HG02870 (cell line): ENCODE results near the gene LMNTD1.
"Not testable (repeated sequence)": the region's sequence is repeated elsewhere in the genome, so short reads cannot be mapped to it uniquely, and the experiment has no call there.

Source experiments
- ATAC-seq: cut with Tn5 transposase; IDR thresholded peaks from one replicate; pipeline ENCODE4 v1.9.1; 2021; ENCODE audit warnings: mild to moderate bottlenecking, moderate library complexity; ENCODE audit not compliant: unreplicated experiment

LMNTD1 gene, protein sequence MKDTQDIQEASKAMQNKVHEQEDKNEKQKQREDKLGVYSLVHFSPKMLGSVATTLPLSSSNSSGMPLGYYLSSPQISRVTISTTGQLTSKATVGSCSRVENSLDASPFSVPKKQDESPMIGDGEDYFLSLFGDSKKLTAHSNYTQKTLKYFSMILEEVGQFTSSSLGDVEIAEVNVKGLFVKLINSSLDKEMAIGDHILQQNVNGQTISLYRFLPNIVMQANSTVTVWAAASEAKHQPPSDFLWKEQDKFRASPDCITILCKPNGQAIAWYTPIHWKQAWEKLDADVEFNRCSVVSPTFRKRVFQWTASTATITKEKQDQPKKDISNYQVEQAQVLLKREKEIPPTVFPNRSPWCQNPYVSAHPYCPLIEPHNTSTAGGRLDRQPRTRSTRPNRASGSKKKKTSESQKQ

DNA sequence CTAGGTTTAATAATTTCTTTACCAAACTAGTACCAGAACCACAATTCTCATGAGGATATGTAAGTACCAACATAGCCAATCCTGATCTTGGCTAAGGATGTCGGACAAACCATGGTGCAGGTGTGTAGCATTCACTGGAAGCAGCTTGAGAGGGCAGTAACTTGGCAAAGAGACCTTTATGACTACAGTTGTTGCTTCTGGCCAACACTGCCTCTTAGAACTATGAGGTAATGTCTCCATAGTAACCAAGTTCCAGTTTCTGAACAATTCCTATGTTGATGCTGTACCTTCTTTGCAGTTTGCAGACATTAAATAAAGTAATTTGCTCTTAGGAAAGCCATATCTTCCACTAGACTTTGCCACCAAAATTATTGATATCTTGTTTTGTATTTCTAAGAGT, at the start of gene LMNTD1:
TSS of gene LMNTD1 (minus strand) at position 186 of the 400 bp plus-strand sequence. CDS start 324 bp downstream, outside the sequence.
- ATAC-seq = no peak

DNA sequence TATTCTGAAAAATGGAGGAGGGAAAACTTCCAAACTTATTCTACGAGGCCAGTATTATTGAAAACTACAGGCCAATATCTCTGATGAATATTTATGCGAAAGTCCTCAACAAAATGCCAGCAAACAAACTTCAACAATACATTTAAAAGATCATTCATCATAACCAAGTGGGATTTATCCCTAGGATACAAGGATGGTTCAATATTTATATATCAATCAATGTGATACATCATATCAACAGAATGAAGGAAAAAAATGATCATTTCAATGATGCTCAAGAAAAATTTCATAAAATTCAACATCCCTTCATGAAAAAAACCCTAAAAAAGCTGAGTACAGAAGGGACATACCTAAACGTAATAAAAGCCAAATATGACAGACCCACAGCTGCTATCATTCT, 45.9 kb upstream of the LMNTD1 start:
- no peak for ATAC-seq

DNA sequence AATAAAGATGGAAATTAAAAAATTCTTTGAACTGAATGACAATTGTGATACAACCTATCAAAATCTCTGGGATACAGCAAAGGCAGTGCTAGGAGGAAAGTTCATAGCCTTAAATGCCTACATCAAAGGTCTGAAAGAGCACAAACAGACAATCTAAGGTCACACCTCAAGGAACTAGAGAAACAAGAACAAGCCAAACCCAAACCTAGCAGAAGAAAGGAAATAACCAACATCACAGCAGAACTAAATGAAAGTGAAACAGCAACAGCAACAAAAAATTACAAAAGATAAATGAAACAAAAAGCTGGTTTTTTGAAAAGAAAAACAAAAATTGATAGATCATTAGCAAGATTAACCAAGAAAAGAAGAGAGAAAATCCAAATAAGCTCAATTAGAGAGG, 42.4 kb upstream of the LMNTD1 start:
- ATAC-seq = not testable (repeated sequence)

DNA sequence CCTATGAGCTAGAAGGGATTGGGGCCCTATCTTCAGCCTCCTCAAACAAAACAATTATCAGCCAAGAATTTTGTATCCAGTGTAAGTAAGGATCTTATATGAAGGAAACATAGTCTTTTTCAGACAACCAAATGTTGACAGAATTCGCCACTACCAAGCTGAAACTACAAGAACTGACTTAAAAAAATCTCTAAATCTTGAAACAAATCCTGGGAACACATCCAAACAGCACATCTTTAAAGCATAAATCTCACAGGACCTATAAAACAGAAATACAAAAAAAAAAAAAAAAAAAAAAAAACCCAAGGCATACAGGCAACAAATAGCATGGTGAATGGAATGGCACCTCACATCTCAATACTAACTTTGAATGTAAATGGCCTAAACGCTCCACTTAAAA, 41.3 kb upstream of the LMNTD1 start:
- no peak for ATAC-seq

DNA sequence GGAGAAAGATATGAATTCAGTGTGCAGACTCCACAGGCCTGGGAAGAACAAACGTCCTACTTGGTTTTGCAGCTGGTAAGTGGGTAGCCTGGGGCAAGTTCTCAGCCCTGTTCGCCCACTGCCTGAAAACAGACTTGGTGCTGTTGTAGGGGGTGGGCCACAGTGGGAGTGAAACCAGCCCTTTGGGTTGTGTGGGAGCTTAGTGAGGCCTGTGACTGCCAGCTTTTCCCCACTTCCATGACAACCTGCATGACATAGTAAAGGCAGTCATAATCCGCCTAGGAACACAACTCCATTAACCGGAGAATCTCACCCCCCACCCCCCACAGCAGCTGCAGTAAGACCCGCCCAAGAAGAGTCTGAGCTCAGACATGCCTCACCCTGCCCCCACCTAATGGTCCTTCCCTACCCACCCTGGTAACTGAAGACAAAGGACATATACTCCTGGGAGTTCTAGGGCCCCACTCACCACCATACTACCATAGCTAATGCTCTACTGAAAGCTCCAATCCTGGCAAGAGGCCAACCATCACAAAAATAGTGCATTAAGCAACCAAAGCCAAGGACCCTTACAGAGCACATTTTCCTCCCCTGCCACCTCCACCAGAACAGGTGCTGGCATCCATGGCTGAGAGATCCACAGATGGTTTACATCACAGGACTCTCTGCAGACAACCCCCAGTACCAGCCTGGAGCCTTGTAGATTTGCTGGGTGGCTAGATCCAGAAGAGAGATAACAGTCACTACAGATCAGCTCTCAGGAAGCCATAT, 39.8 kb upstream of the LMNTD1 start:
- no peak for ATAC-seq

DNA sequence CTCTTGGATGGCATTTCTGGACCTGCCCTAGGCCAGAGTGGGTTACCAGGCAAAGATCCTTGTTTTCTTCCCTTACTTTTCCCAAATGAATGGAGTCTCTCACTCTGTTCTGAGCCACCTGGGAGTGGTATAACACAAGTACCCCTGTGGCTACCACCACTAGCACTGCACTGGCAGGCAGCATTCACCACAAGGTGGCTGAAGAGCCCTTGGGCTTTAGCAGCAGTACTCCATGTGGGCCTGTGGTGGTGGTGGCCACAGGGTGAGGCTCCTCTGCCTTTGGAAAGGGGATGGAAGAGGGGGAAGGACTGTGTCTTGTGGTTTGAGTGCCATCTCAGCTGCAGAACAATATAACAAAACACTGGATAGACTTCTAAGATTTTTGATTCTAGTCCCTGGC, 38.1 kb upstream of the LMNTD1 start:
- ATAC-seq = no peak

DNA sequence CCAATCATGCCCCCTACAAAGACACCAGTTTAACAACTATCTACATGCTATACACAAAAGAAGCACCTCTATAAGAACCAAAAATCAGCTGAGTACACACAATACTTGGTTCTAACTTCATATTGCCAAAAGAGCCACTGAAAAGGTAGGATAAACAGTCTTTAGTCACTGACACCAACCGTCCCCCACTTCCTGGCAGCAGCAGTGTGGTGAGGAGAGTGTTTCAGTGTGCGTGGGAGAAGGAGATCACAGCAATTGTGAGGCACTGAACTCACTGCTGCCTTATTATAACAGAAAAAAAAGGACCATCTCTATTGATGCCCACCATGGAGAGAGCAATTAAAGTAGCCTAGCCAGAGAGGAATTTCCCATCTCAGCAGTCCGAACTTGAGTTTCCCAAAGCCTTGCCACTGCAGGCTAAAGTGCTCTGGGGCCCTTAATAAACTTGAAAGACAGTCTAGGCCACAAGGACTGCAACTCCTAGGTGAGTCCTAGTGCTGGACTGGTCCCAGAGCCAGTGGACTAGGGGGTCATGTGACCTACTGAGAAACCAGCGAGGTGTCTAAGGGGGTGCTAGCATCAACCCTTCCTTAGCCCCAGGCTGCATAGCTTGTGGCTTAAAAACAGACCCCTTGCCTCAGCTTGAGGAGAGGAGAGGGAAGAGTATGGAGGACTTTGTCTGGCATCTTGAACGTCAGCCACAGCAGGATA, 37.1 kb upstream of the LMNTD1 start:
- no peak for ATAC-seq

DNA sequence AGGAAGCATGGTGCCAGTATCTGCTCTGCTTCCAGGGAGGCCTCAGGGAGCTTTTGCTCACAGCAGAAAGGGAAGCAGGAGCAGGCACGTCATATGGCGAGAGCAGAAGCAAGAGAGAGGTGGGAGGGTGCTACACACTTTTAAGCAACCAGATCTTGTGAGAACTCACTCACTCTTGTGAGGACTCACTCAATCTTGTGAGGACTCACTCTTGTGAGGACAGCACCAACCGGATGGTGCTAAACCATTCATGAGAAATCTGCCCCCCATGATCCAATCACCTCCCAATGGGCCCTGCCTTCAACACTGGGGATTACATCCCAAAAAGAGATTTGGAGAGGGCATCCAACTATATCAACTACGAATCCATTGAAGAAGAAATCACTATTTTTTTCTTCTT, 34.3 kb upstream of the LMNTD1 start:
- no peak for ATAC-seq

DNA sequence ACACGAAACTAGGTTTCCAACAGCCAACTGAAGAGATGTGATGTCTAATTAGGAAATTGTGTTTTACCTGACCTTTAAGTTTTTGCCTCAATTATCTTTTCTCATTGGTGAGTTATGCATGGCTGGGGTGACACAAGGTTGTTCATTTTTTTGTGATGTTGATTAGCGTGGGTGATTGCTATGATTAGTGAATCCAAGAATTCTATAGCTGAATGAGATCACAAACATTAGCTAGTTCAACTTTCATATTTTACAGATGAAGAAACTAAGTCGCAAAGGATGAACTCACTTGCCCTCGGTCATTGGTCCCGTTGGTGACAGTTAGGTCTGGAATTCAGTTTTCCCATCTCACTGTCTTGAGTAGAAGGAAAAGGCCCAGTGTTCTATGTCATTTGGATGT, 32.6 kb upstream of the LMNTD1 start:
- no peak for ATAC-seq

DNA sequence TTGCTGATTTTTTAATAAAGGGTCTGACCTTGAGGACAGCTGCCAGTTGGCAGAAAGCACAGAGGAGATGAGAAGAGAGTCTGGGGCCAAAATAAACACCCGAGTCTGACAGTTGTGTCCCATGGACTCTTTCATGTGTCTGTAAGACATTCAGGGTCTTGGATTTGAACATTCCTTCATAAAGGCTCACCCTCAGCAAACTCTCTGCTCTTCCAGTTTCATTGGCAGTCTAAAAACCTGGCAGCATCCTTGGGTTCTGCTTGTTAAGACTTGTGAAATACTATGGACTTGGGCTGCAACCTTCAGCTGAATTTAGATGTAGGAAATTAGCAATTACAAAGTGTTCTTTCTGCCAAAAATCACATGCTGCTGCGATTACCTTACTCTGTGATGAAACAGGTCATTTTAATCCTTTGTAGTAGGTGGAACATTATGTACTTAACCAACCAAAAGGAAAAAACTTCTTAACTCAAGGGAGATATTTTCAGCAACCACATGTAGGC, 32.0 kb upstream of the LMNTD1 start:
- ATAC-seq = no peak

DNA sequence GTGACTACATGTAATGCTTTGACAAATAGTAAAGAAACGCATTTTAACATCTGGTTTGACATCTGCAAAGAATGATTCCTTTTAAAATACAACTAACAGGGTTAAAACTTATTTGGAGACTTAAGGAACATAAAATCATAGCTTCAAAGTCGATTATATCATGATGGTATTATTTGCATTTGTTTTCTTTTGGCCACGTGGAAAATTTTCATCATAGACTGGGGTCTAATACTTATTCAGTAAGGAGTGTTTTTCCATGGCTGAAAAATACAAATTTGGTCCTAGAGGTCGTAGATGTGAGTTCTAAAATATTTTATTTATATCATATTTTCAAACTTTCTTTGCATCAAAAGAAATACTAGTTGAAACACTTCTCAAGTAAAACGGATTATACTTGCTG, 31.5 kb upstream of the LMNTD1 start:
- no peak for ATAC-seq

DNA sequence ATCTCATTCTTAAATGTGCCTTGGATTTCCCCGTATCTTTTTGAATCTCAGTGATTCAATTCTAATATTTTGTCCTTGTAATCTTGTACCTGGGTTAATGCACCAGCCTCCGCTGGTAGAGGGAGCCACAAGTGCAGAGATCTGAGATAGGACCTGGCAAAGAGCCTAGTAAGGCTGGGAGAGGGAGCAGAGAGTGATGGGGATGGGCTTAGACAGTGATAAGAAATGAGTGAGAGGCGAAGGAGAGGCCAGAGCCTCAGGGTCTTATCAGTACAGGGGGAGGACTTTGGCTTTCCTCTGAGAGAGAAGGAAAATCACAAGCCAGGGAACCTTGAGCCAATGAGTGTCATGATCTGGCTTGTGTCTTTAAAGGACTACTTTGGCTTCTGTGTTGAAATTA, 30.5 kb upstream of the LMNTD1 start:
- ATAC-seq = no peak

DNA sequence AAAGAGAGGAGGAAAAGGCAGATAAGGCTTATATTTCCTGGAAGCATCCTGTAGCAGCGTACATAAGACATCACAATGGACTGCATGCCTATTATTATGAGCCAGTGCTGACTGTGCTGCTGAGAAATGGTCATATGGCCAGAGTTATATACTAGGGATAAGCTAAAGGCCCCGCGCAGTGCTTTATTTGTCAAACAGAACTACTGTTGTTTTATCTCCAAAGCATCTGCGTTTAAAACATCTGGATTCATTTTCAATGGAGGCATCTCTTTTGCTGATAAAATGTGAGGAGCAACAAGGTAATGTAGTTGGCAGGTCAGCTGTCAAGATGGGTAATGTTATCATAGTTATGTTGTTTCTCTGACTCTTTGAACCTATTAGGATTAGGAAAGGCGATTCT, 28.0 kb upstream of the LMNTD1 start:
- no peak for ATAC-seq

DNA sequence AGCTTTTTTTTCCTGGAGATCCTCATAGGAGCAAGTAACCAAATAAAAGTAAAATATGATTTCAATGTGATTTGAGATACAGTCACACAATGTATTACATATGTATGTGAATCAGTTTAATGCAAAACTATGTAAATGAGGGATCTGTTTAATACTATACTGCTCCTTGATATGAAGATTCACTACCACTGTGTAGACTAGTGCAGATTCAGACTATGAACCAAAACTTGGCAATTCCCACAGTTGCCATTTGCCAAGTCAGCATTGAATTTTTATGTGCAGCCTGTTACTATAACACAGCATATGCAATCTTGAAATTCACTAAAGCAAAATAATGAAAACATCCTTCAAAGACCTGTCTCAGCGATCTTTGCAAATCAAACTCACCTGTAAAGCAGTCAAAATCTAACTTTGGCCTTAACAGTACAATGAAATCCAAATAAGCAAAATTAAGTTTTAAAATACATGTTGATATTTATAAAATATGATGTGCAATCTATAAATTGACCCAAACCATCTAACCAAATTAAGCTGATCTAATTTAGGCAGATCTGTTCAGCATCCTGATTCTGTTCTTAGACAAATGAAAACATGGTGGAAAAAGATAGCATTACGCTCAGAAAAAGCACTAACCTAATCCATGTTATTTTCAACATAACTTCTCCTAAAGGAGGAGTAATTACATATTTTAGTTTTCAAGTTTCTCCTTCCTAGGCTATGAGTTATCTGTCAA, 25.5 kb upstream of the LMNTD1 start:
- no peak for ATAC-seq

DNA sequence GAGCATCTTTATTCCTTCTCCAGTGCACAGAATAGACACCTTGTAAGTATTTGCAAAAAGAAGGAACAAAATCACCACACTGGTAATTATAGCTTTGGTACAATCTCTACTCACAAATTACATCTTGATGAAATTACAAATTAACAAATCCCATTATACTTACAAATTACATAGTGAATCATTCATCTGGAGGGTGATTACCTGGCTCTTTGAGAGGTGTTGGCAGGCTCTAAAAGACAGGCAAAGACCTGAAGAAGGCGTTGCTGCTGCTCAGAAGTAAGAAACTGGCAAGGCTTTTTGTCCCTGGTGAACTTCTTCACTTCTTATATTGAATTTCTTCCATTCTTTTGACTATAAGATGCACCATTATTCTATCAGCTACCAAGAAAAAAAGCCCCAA, 21.7 kb upstream of the LMNTD1 start:
- no peak for ATAC-seq

DNA sequence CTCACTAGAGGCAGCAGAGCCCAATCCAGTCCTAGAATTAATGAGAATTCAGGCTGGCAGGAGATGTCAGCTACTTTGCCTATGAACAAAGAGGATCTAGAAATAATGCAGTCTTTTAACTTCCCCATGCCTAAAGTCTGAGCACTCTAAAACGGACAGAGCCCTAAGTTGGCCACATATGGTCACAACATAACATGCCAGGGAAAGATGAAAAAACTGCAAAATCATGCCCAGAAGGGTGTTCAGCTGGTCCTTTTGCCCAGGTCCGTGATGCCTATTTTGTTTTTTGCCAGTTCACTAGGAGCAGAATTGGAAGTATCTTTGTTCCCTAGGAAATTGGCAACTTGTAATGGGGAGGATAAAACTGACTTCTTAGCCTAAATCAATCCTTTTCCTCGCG, 20.3 kb upstream of the LMNTD1 start:
- ATAC-seq = no peak

DNA sequence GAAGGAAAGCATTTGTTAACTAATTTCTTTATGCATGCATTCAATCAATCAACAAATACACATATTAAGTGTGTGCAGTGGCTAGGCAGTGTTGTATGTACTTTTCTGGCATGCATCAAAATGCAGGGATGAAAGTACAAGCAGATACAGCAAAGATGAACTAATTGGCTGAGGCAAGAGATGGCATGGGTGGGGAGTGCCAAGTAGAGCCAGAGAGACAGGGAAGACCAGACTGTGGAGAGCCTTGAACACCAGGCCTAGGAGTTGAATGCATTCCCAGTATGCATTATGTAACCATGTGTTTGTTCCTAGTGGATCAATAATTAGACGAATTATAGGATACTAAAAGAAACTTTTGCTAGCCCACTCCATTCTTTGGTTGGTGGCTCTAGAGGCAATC, 17.3 kb upstream of the LMNTD1 start:
- ATAC-seq = no peak

DNA sequence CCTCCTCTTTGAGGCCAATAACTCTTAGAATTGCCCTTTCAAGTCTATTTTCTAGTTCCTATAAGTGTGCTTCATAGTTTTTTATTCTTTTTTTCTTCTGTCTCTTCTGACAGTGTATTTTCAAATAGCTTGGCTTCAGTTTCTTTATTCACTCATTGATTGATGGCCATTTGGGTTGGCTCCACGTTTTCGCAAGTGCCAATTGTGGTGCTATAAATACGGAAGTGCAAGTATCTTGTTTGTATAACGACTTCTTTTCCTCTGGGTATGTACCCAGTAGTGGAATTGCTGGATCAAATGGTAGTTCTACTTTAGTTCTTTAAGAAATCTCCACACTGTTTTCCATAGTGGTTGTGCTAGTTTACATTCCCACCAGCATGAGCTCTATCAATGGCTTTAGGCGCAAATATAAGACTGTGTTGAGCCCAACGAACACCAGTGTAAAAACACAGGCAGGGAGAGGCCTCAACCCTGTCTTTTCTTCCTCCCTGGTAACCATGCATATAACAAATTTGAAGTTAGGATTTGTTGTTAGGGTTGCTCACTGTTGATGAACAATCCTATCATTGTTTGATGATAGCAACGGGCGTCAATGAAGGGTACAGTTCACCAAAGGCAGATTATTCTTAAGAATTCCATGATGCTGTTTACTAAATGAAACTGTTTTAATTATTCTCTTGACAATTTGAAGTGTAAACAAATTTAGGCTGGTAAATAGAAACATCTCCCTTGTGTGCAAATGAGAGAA, 13.3 kb upstream of the LMNTD1 start:
- ATAC-seq = no peak

DNA sequence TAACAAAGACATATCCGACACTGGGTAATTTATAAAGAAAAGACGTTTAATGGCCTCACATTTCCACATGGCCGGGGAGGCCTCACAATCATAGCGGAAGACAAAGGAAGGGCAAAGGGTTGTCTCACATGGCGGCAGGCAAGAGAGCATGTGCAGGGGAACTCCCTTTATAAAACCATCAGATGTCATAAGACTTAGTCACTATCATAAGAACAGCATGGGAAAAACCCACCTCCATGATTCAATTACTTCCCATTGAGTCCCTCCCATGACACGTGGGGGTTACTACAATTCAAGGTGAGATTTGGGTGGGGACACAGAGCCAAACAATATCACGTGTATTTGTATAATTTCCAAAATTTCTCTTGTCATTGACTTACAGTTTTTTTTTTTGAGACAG, 5.5 kb upstream of the LMNTD1 start:
- ATAC-seq = no peak

DNA sequence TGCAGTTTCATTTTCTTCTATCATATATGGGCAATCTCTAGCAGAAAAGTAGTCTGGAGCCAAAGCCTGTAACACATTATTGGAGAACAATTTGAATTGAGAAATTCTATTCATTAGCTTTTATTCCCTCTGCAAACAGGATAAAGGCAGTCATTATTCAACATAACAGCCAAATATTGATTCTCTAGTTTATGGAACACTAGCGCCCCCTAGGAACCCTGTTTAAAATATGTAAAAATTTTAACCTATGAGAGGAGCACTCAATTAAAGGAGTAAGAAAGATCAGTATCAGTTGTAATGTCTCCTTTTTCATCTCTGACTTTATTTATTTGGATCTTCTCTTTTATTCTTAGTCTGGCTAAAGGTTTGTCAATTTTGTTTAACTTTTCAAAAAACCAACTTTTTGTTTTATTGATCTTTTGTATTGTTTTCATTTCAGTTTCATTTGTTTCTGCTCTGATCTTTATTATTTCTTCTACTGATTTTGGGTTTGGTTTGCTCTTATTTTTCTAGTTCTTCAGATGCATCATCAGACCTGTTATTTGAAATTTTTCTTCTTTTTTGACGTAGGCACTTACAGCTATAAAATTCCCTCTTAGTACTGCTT, 4.8 kb upstream of the LMNTD1 start:
- ATAC-seq = no peak
